ENCODE results near the gene ETFBKMT.

The ETFBKMT gene

GRCh38 chr12:31659087-31659942 is at the start of gene ETFBKMT:
TSS of gene ETFBKMT (plus strand) at chr12:31659688. CDS start at chr12:31661954, 2,266 bp downstream.
- peak; percentile 46 for DNase-seq

GRCh38 chr12:31612819-31613218 is 46.7 kb upstream of the ETFBKMT start:
- no peak for DNase-seq

GRCh38 chr12:31618228-31619025 is 41.1 kb upstream of the ETFBKMT start:
- DNase-seq = no peak

- no peak for DNase-seq
These were observed 39.2 kb upstream of the ETFBKMT start for GRCh38 chr12:31620311-31620710.

- DNase-seq = no peak
These were observed 37.5 kb upstream of the ETFBKMT start for GRCh38 chr12:31622038-31622437.

- no peak for DNase-seq
These were observed 33.1 kb upstream of the ETFBKMT start for GRCh38 chr12:31626270-31626995.

- no peak for DNase-seq
These were observed 31.9 kb upstream of the ETFBKMT start for GRCh38 chr12:31627456-31628054.

- DNase-seq = no peak
These were observed 29.4 kb upstream of the ETFBKMT start for GRCh38 chr12:31629756-31630732.

- no peak for DNase-seq
These were observed 28.3 kb upstream of the ETFBKMT start for GRCh38 chr12:31631023-31631724.

- no peak for DNase-seq
These were observed 27.7 kb upstream of the ETFBKMT start for GRCh38 chr12:31631809-31632208.

GRCh38 chr12:31633464-31633863 is 26.0 kb upstream of the ETFBKMT start:
- DNase-seq = no peak

- no peak for DNase-seq
These were observed 24.9 kb upstream of the ETFBKMT start for GRCh38 chr12:31634620-31635019.

GRCh38 chr12:31641509-31642090 is 17.9 kb upstream of the ETFBKMT start:
- DNase-seq = no peak

- DNase-seq = no peak
These were observed 15.0 kb upstream of the ETFBKMT start for GRCh38 chr12:31644536-31644935.

GRCh38 chr12:31645924-31646323 is 13.6 kb upstream of the ETFBKMT start:
- DNase-seq = no peak

- no peak for DNase-seq
These were observed 12.4 kb upstream of the ETFBKMT start for GRCh38 chr12:31647086-31647491.

- DNase-seq = no peak
These were observed 8.6 kb upstream of the ETFBKMT start for GRCh38 chr12:31650918-31651317.

GRCh38 chr12:31651893-31652521 is 7.5 kb upstream of the ETFBKMT start:
- DNase-seq = peak; percentile 38

- DNase-seq = no peak
These were observed 4.3 kb upstream of the ETFBKMT start for GRCh38 chr12:31655208-31655607.

- DNase-seq = no peak
These were observed 3.7 kb upstream of the ETFBKMT start for GRCh38 chr12:31655792-31656191.

All from NCI-H2081 treated with DMSO at 0.1 percent for 48 hours (cell line).